ENCODE measurements around the gene PPP4R1. TPM values are rescaled to one million over a fixed set of nuclear protein-coding genes. Genes with fewer than 3 reads are reported as not detected.

The PPP4R1 gene
- total RNA-seq, 1 experiment from 2014 or later, result 106 TPM

DNA sequence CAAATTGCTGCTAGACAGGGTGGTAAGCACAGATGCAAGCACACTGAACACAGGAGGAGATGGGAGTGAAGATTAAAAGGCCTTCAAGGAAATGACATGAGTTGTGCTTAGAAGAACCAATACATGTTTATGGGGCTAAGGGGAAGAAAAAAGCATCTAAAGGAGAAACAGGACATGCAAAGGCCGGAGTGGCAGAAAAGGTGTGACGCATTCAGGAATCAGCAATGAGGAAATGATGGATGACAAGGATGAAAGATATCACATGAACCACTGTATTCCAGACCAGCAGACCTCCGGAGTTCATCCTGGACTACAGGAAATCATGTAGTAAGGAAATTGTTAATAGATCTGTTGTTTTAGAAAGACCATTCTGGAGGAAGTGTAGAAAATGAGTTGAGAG is 42.8 kb downstream of the PPP4R1 start:
- H2AFZ ChIP-seq (ENCODE audit: low read length), result no peak overlapping the region
- H2BK20ac ChIP-seq (ENCODE audit: low read depth, low read length, poor library complexity, severe bottlenecking), result no peak overlapping the region
- H3K4me2 ChIP-seq (ENCODE audit: insufficient read depth, insufficient read length, low read length), result no peak overlapping the region
- H3K14ac ChIP-seq (ENCODE audit: insufficient read depth, low read length), result no peak overlapping the region
- H3K27me3 Mint-ChIP-seq (ENCODE audit: low read depth), result no peaks in the 10 kb centered on the region
- H3K9me3 Mint-ChIP-seq, result no peaks in the 10 kb centered on the region
- H3K79me1 ChIP-seq (ENCODE audit: insufficient read depth, low read depth, low read length, poor library complexity, severe bottlenecking), result no peaks in the 10 kb centered on the region
- TF ChIP-seq, protein P1, sequence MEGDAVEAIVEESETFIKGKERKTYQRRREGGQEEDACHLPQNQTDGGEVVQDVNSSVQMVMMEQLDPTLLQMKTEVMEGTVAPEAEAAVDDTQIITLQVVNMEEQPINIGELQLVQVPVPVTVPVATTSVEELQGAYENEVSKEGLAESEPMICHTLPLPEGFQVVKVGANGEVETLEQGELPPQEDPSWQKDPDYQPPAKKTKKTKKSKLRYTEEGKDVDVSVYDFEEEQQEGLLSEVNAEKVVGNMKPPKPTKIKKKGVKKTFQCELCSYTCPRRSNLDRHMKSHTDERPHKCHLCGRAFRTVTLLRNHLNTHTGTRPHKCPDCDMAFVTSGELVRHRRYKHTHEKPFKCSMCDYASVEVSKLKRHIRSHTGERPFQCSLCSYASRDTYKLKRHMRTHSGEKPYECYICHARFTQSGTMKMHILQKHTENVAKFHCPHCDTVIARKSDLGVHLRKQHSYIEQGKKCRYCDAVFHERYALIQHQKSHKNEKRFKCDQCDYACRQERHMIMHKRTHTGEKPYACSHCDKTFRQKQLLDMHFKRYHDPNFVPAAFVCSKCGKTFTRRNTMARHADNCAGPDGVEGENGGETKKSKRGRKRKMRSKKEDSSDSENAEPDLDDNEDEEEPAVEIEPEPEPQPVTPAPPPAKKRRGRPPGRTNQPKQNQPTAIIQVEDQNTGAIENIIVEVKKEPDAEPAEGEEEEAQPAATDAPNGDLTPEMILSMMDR (conservative IDR thresholded peaks at IDR 0.05), result no peak
- no peak overlapping the region for H4K91ac ChIP-seq (ENCODE audit: insufficient read length, low read depth, low read length)
- 0 out of 2 replicates have a peak, but pooled peaks cover 2% of the 10 kb centered on the region for H3K4me1 ChIP-seq (ENCODE audit: insufficient read depth, low read length)
- no peak overlapping the region for H3K23ac ChIP-seq (ENCODE audit: insufficient read length, low read depth, low read length)
- no peaks in the 10 kb centered on the region for H3K79me2 ChIP-seq (ENCODE audit: insufficient read depth, low read length)
- H2BK5ac ChIP-seq (ENCODE audit: insufficient read length, low read length), result no peak overlapping the region
- no peak overlapping the region for H2BK12ac ChIP-seq (ENCODE audit: insufficient read length, low read depth, low read length)
- no peak overlapping the region for H3K27ac ChIP-seq (ENCODE audit: insufficient read length, low read depth, low read length)
- no peak overlapping the region for H3K9ac ChIP-seq (ENCODE audit: extremely low read depth, insufficient read length, low read length)
- peaks cover 9 to 46% (median 31%) of the 10 kb centered on the region in 3 experiments; a peak in 6 of 7 replicates for H3K36me3 Mint-ChIP-seq (ENCODE audit: insufficient read depth in 1 of 3, low read depth in 3 of 3)
- no peak overlapping the region for H3K56ac ChIP-seq (ENCODE audit: insufficient read length, low read depth, low read length)
- no peaks in the 10 kb centered on the region for H4K20me1 ChIP-seq (ENCODE audit: control insufficient read depth, insufficient read depth, insufficient read length)
- peaks cover 16 to 19% of the 10 kb centered on the region in 2 experiments for H3K4me1 Mint-ChIP-seq
- no peak overlapping the region for H2AK5ac ChIP-seq (ENCODE audit: insufficient read length, low read length)
- no peak overlapping the region for H2BK120ac ChIP-seq (ENCODE audit: low read depth, low read length, poor library complexity, severe bottlenecking)
- 0 out of 7 replicates have a peak overlapping the region, but pooled peaks of 1 of the 3 experiments have one; percentile 1 for H3K27ac Mint-ChIP-seq
- no peak overlapping the region for H3K4me3 Mint-ChIP-seq
- no peak for DNase-seq
- no peaks in the 10 kb centered on the region for H3K27me3 ChIP-seq (ENCODE audit: insufficient read depth, low read length)
- H3K9me3 ChIP-seq (ENCODE audit: control insufficient read depth, low read depth, low read length), result no peaks in the 10 kb centered on the region
- H3K18ac ChIP-seq (ENCODE audit: insufficient read length, low read depth, low read length), result no peak overlapping the region
- no peak overlapping the region for H3T11ph ChIP-seq (ENCODE audit: low read length)
- H4K5ac ChIP-seq (ENCODE audit: insufficient read length, low read depth, low read length), result no peak overlapping the region
- no CpG with 5 or more reads among the region's 3 CpGs for WGBS (ENCODE audit: extremely low coverage, insufficient read length, low lambda C conversion rate)
- no peaks in the 10 kb centered on the region for H3K23me2 ChIP-seq (ENCODE audit: insufficient read length, low read depth, low read length, poor library complexity, severe bottlenecking)
- no peak overlapping the region for H3K4ac ChIP-seq (ENCODE audit: low read depth, low read length)
- no peak overlapping the region for H2BK15ac ChIP-seq (ENCODE audit: low read depth, low read length)
- H4K8ac ChIP-seq (replicated peaks; ENCODE audit: insufficient read length, low read depth, low read length), result no peak overlapping the region

All from H9 (cell line).